HG03135 (cell line): Measurements from ENCODE around the gene PARD6B.
"Not testable (repeated sequence)": the region's sequence is repeated elsewhere in the genome, so short reads cannot be mapped to it uniquely, and the experiment has no call there.

Experiments used
- ATAC-seq: cut with Tn5 transposase; IDR thresholded peaks from one replicate; pipeline ENCODE4 v1.9.1; 2021; ENCODE audit warnings: mild to moderate bottlenecking, moderate library complexity; ENCODE audit not compliant: unreplicated experiment

PARD6B gene

DNA sequence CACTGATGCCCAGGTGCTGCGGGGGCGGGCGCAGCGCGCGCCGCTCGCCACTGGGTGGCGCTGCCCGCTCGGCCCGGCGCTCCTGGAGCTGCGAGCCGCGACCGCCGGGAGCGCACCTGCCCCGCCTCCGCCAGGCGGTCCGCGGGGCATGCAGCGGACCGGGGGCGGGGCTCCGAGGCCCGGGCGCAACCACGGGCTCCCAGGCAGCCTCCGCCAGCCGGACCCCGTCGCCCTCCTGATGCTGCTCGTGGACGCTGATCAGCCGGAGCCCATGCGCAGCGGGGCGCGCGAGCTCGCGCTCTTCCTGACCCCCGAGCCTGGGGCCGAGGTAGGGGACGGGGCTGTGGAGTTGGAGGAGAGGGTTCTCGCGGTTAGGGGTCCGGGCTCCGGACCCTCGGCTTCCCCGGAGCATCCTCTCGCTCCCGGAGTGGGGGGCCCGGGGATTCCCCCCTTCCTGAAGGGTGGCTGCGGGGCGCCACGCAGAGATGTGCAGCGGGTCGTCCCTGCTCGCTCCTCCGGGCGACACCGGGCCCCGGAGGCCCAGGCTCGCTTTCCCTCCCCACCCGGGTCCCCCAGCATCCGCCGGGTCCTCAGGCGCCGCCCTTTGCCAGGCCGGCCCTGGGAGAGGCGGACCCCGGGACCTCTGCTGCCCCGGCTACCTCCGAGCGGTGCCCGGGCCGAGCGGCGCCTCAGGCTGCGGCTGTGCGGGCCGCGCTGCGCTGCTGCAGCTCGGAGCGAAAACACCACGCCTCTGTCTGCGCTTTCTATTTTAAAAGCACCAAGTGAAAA, 63.7 kb downstream of the PARD6B start, which contains the start of gene BCAS4:
TSS of gene BCAS4 (plus strand) at position 216 of the 789 bp plus-strand sequence. CDS start at position 239, 23 bp downstream.
- ATAC-seq = peak; percentile 51

DNA sequence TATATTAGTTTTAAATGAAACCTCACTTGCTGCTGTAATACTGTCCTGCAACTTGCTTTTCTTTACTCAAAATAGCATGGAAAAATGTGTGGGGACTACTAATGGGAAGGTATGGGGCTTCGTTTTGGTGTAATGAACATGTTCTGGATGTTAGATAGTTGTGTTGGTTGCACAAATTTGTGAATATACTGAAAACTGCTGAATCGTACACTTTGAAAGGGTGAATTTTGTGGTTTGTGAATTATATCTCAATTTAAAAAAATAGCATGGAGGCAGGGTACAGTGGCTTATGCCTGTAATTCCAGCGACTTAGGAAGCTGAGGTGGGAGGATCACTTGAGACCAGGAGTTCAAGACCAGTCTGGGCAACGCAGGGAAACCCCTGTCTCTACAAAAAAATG, 65.8 kb downstream of the PARD6B start:
- ATAC-seq = no peak

DNA sequence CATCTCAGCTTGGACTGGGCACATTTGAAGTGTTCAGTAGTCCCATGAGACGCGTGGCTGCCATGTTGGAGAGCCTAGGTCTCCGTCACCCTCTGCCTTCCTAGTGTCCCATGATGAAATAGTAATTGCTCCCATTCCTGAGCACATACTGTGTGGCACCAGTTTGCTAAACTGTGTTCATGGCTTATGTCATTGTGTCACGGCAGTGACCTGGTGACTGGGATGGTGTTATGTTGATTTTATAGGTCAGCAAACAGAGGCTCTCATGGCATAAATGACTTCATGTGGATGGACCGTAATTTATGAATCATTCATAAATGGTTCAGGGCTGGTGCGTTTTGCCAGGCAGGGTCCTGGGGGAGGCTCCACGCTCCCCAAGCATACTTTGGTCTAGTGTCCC, 67.3 kb downstream of the PARD6B start:
- no peak for ATAC-seq

DNA sequence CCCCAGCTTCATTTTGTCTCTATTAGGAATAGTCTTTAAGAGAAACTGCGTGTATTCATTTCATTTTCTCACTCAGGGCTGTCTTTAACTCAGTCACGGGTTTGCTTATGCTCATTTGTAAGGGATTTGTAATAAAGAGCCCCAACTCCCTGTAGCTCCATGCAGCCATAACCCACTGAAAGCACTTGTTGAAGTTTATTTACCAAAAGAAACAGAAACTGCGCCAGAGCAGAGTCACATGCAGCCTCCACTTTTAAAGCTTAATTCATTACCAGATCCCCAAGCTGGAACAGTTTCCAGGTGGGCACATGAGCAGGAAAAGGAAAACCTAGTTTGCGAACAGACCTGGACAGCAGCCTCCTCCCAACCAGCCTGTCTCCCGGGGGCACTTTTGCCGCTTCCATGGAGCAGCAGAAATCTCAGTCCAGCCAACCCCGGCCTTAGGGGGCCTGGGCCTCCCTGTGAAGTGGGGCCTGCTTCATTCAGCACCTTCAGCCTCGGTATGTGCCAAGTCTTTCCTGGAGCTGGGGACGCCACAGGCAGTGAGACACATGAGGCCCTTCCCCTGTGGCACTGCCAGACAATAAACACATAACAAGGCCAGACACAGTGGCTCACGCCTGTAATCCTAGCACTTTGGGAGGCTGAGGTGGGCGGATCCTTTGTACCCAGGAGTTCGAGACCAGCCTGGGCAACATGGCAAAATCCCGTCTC, 68.0 kb downstream of the PARD6B start:
- ATAC-seq = no peak

DNA sequence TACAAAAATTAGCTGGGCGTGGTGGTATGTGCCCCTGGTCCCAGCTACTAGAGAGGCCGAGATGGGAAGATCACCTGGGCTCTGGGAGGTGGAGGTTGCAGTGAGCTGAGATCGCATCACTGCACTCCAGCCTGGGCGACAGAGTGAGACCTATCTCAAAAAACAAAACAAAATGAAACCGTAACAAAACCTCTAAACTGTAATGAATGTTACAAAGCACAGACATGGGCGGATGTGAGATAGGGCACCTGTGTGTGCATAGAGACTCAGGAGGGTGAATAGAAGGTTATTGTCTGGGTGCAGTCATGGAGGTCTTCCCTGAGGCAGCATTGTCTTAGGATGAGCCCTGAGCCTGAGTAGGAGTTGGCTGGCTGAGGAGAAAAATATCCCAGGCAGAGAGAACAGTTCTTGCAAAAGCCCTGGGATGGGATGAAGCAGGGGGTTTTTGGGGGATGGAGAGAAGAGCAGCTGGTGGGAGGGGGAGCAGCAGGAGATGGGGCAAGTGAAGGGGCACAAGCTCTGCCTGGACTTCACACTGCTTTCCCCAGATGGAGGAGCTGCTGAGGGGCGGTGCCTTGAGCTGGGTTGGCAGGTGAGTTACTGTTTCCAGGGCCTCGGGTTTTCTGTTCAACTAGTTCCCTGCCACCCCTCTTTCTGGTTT, 68.6 kb downstream of the PARD6B start:
- no peak for ATAC-seq

DNA sequence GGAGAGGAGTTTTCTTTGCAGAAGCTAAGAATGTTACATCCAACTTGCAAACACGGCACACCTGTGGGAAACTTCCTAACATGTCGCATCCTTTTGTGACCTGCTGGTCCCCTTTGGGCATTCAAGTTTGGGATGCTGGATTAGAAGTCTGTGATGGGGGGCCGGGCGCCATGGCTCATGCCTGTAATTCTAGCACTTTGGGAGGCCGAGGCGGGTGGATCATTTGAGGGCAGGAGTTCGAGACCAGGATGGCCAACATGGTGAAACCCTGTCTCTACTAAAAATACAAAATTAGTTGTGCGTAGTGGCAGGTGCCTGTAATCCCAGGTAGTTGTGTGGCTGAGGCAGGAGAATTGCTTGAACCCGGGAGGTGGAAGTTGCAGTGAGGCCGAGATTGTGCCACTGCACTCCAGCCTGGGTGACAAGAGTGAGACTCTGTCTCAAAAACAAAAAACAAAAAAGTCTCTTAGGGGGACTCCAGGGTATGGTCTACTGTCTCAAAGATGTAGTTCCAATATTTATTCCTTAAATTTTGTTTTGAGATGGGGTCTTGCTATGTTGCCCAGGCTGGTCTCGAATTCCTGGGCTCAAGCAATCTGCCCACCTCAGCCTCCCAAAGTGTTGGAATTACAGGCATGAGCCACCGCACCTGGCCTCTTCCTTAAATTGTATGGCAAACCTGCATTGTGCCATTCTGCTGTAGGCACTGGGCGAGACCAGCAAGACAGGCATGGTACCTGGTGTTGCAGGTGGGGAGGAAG, 69.8 kb downstream of the PARD6B start:
- ATAC-seq = not testable (repeated sequence)

DNA sequence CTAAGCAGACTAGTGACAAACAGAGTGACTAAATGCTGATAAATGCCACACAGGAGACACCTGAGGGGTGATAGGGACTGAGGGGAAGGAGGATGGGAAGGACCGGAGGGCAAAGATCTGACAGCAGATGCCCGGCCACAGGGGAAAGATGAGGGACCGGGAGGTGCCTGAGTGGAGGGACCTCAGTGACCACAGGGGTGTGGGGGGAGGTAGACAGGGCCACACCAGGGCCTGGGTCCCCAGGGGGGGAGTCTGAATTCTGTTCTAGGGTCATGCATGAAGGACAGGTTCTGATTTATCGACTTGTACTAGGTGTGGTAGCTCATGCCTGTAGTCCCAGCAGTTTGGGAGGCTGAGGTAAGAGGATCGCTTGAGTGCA, 70.4 kb downstream of the PARD6B start:
- ATAC-seq = no peak

DNA sequence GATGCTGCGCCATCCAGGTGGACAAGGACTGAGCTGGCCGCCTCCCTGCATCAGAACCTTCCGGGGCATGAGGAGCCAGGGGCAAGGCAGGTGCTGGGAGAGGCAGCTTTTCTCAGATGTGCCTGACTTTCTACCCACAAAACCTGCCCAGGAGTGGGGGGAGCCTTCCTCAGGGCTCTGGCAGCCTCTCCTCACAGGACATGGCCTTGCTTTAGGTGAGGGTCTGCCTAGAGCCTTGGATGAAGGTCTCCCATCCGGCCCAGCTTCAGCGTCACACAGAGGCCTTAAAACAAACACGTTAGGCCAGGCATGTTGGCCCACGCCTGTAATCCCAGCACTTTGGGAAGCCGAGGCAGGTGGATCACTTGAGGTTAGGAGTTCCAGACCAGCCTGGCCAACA, 70.9 kb downstream of the PARD6B start:
- no peak for ATAC-seq

DNA sequence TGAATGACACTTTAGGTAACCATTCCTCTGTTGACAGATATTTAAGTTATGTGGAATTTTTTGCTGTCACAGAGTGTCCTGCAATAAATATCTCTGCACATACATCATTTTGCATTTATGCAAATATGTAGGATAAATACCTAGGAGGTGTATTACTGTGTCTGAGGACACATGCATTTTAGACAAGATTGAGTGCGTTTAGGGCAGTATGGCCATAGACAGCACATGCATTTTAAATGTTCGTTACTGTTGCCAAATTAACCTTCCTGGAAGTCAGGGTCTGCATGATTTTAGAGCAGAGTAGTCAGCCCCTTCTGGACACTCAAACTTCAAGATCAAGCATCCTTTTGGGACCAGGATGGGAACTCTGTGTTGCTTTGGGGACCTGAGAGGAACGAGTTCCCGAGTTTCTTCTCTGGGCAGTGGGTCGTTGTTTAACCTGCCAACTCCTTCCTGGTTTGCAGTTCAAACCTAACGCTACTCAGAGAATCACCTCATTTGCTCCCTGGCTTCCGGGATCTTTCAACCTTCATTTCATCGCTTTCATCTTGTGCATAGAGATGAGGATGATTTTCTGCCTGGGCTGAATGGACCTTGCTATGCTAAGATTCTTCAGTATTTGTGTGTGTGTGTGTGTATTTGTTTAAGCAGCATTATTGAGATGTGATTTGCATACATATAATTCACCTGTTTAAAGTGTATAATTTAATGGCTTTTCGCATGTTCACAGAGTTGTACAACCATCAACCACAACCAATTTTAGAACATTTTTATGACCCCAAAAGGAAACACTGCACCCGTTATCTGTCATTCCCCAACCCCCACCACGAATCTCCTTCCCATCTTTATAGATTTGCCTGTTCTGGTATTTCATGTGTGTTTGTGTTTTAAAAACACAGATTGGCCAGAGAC, 73.3 kb downstream of the PARD6B start:
- ATAC-seq = no peak

DNA sequence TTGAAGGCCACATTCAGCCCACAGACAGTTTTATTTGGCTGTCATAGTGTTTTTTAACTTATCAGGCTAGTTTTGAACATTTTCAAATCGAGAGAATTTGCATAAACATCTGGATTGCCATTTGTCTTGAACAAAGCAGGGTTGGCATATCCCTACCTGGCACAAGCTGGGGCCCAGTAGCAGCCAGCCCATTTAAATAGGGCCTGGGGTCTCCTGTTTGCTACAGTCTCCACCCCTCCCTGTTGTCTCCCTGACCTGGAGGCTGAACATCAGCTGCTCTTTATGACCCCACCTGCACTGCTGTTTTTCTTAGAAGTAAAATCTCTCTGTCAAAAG, 73.9 kb downstream of the PARD6B start:
- ATAC-seq = no peak

DNA sequence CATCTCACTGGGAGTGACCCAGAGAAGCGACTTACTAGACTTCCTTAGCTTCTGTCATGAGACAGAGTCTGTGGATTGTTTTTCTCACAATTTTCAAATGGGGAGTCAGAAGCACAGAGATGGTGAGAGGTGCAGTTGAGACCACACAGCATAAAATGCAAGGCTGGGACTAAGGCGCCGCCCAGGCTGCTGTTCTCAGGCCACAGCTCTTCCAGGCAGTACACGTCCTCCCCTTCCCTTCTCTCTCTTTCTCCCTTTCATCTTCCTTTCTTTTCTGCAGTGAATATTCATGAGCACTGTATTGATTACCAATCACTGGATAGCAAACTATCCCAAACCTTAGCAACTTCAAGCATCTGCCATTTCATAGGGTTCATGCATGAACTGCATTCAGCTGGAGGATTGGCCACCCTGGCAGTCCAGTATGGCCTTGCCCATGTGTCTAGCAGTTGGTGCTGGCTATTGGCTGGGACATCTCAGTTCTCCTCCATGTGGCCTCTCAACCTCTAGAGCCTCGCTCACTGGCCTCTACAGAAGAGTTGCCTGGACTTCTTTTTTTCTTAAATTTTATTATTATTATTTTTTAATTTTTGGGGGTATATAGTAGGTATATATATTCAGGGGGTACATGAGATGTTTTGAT, 74.9 kb downstream of the PARD6B start:
- no peak for ATAC-seq
